Transverse colon (tissue), 4 donors: ENCODE measurements around the gene CCDC85C. TPM values are rescaled to one million over a fixed set of nuclear protein-coding genes. Genes with fewer than 3 reads are reported as not detected.

Experiments used
- DNase-seq: peaks from one replicate; pipeline ENCODE4 v3.0.0-alpha.2; 2019
- H3K27ac ChIP-seq, 4 donors: fragments of 200-600 bp; sonication (generic); 2 replicates each; pipeline ENCODE4 v1.5.1; 2016 to 2018; ENCODE audit warnings: inconsistent platforms in 4 of 4
- H3K27me3 ChIP-seq: fragments of 200-600 bp; sonication (generic); 2 replicates; pipeline ENCODE4 v1.5.1; 2017; ENCODE audit warnings: inconsistent platforms
- H3K36me3 ChIP-seq, 4 donors: fragments of 200-600 bp; sonication (generic); 2 replicates each; pipeline ENCODE4 v1.5.1; 2017 to 2019; ENCODE audit warnings: inconsistent platforms in 4 of 4
- H3K4me1 ChIP-seq, 4 donors: fragments of 200-600 bp; sonication (generic); 2 replicates each; pipeline ENCODE4 v1.5.1; 2017 to 2020; ENCODE audit warnings: inconsistent platforms in 4 of 4
- H3K4me3 ChIP-seq, 4 donors: fragments of 200-600 bp; sonication (generic); 1 replicate in 1 of 4; 2 replicates in 3 of 4; pipeline versions ENCODE4 v1.5.1 to v1.6.1; 2017 to 2019; ENCODE audit warnings: inconsistent platforms in 4 of 4
- H3K9me3 ChIP-seq, 2 donors: fragments of 200-600 bp; sonication (generic); 2 replicates each; pipeline ENCODE4 v1.5.1; 2017 to 2019; ENCODE audit warnings: inconsistent platforms in 2 of 2
- EP300 ChIP-seq: sonication (generic); formaldehyde crosslinking; IDR thresholded peaks from one replicate; pipeline ENCODE4 v1.6.1; 2017; ENCODE audit warnings: antibody characterized with exemption, low read depth
- POLR2A ChIP-seq: fragments of 450-650 bp; IDR thresholded peaks from one replicate; pipeline ENCODE4 v1.6.1; 2016; ENCODE audit warnings: antibody characterized with exemption, mild to moderate bottlenecking, moderate library complexity
- POLR2AphosphoS5 ChIP-seq, 3 donors: sonication (generic); formaldehyde crosslinking; IDR thresholded peaks; one replicate each; pipeline ENCODE4 v1.6.1; 2016; ENCODE audit warnings: antibody characterized with exemption in 3 of 3
- WGBS, 2 donors: methylation state at CpG; one replicate each; pipeline ENCODE4 v1.1.5; 2018; ENCODE audit warnings: low coverage in 1 of 2; 5-methylcytosine and 5-hydroxymethylcytosine counted together
- in situ Hi-C, 4 donors: fragments of 200-750 bp; cut with MboI; loops; one replicate each; pipeline versions ENCODE4 v1.15.0 to v1.15.1; 2017; ENCODE audit warnings: low sequenced_read_pairs in 3 of 4, low pct_ligation_motif_present in 1 of 4, low pct_unique_long_range_greater_than_20kb in 1 of 4
- intact Hi-C: fragments of 100-400 bp; cut with DNase I; formaldehyde crosslinking; loops from one replicate; pipeline ENCODE4 v1.15.1; 2023; ENCODE audit warnings: low total_unique reads
- total RNA-seq, 4 donors: library from RNA; depleted of rRNA; stranded (reverse); fragments of >200 nt; gene quantifications; one replicate each; pipeline ENCODE4 v1.1.0, GENCODE V29; 2016
- TF ChIP-seq, protein P1 (sequence below), 5 experiments: fragments of 200-600 bp in 3 of 5; fragments of 450-650 bp in 2 of 5; sonication (generic) in 3 of 5; IDR thresholded peaks; 1 replicate in 2 of 5; 2 replicates in 3 of 5; pipeline ENCODE4 v1.5.1; 2016 to 2017; ENCODE audit warnings: antibody characterized with exemption in 5 of 5, inconsistent platforms in 3 of 5, mild to moderate bottlenecking in 2 of 5, moderate library complexity in 1 of 5

CCDC85C gene
- total RNA-seq: 10 to 100 TPM; 19.3 to 55.4 (median 45.7) TPM

DNA sequence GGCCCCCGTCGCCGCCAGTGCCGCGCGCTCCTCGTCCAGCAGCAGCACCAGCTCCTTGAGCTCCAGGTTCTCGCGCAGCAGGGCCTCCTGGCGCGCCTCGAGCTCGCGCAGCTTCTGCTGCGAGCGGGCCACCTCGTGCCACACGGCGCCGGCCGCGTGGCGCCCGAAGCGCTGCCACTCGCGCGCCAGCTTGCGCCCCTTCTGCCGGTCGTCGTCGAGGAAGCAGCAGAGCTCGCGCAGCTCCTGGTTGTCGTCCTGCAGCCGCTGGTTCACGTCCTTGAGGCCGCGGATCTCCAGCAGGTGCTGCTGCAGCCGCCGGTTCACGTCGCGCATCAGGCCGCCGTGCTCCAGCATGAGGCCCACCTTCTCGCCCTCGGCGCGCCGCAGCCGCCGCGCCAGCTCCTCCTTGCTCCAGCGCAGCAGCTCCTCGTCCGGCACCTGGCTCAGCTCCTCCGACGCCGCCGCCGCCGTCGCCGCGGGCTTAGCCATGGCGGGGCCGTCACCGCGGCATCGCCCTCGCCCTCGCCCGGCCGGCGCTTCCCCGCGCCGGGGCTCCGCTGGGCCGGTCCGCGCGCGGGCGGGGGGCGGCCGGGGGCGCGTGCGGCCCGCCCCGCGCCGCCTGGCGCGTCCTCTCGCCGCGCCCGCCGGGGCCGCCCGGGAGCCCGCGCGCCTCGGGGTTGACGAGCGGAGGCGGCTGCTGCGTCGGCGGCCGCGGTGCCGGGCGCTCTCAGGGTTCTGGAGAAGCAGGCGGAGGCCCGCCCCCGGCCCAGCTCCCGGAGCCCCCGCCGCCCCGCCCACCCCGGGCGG lies at the start of gene CCDC85C:
Gene CCDC85C, minus strand, starts transcription at position 737 of the 807 bp plus-strand sequence. Its CDS starts 248 bp downstream, at position 489.
- in situ Hi-C loops (loop anchor here in 1 of 4 donors (25.0 kb wide), 1 partner anchor 91 kb away; no protein-coding TSS in a partner anchor), intact Hi-C loops (no loop called here)
- Histone ChIP-seq H3K36me3 (no peaks in the 10 kb centered on the region), H3K9me3 (no peaks in the 10 kb centered on the region), H3K27ac (peak within 1 kb of the TSS; percentile 91 to 97 (median 94)), H3K4me3 (peak within 1 kb of the TSS; percentile 54 to 83 (median 72)), H3K4me1 (peaks cover 30 to 58% (median 48%) of the 10 kb centered on the region in 4 donors), H3K27me3 (no peaks in the 10 kb centered on the region)
- TF ChIP-seq POLR2AphosphoS5 (IDR thresholded peaks at IDR 0.05): peak; percentile 32 to 45 (median 39)
- TF ChIP-seq EP300: no peak
- no peak for TF ChIP-seq POLR2A
- TF ChIP-seq, protein P1, sequence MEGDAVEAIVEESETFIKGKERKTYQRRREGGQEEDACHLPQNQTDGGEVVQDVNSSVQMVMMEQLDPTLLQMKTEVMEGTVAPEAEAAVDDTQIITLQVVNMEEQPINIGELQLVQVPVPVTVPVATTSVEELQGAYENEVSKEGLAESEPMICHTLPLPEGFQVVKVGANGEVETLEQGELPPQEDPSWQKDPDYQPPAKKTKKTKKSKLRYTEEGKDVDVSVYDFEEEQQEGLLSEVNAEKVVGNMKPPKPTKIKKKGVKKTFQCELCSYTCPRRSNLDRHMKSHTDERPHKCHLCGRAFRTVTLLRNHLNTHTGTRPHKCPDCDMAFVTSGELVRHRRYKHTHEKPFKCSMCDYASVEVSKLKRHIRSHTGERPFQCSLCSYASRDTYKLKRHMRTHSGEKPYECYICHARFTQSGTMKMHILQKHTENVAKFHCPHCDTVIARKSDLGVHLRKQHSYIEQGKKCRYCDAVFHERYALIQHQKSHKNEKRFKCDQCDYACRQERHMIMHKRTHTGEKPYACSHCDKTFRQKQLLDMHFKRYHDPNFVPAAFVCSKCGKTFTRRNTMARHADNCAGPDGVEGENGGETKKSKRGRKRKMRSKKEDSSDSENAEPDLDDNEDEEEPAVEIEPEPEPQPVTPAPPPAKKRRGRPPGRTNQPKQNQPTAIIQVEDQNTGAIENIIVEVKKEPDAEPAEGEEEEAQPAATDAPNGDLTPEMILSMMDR (IDR thresholded peaks at IDR 0.05): no peak
- peak; percentile 33 for DNase-seq
- WGBS, 2 donors: 0% methylated on average over 5 of the region's 128 CpGs; no CpG with 5 or more reads in 1 of the 2 donors

DNA sequence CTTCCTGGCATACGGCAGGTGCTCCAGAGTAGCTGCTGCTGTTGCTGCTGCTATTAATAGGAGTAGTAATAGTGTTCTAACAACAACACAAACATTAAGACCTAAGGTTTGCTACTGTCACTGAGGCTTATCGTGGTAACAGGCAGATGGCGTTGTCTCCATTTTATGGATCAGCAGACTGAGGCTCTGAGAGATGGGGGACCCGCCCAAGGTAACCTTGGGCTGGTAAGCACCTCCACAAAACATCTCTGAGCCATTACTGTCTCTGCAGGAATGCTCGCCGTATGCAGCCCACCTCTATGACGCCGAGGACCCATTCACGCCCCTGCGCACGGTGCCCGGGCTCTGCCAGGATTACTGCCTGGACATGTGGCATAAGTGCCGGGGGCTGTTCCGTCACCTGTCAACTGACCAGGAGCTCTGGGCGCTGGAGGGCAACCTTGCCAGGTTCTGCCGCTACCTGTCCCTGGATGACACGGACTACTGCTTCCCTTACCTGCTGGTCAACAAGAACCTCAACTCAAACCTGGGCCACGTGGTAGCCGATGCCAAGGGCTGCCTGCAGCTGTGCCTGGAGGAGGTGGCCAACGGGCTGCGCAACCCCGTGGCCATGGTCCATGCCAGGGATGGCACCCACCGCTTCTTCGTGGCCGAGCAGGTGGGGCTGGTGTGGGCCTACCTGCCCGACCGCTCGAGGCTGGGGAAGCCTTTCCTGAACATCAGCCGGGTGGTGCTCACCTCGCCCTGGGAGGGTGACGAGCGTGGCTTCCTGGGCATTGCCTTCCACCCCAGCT lies 48.1 kb upstream of the CCDC85C start:
- Histone ChIP-seq H3K4me3 (no peak overlapping the region), H3K9me3 (no peaks in the 10 kb centered on the region), H3K27me3 (peaks cover 3% of the 10 kb centered on the region), H3K27ac (no peak overlapping the region), H3K36me3 (no peaks in the 10 kb centered on the region), H3K4me1 (peaks cover 0 to 5% (median 0%) of the 10 kb centered on the region in 4 donors)
- 89 to 100% methylated on average over 1 to 30 of the region's 32 CpGs for WGBS, 2 donors
- in situ Hi-C loops: no loop called here
- no peak for DNase-seq
- intact Hi-C loops: no loop called here
- TF ChIP-seq, protein P1 (IDR thresholded peaks at IDR 0.05): no peak
- no peak for TF ChIP-seq EP300
- no peak for TF ChIP-seq POLR2A
- no peak for TF ChIP-seq POLR2AphosphoS5 (IDR thresholded peaks at IDR 0.05)

DNA sequence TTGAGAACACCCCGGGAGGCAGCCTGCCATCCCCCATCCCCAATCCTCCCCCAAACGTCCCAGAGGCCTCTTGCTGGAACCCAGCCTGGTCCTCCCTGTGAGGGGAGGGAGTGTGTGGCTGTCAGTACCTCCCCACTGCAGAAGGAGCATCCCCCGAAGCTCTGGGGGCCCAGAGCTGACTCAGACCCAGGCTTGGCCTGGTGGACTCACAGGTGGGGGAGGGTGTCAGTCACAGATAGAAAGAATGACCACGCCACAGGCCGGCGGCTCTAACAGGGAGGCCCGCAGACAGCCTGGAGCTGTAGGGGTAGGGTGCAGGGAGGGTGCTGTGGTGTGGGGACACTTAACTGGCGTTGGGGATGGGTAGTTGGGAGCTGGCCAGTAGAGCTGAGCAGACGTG lies 46.2 kb upstream of the CCDC85C start:
- Histone ChIP-seq H3K27me3 (peaks cover 16% of the 10 kb centered on the region), H3K27ac (no peak overlapping the region), H3K36me3 (no peaks in the 10 kb centered on the region), H3K4me3 (no peak overlapping the region), H3K9me3 (no peaks in the 10 kb centered on the region), H3K4me1 (peaks cover 0 to 12% (median 2%) of the 10 kb centered on the region in 4 donors)
- TF ChIP-seq POLR2A (no peak), EP300 (no peak), POLR2AphosphoS5 (IDR thresholded peaks at IDR 0.05) (no peak)
- TF ChIP-seq, protein P1 (IDR thresholded peaks at IDR 0.05): no peak
- intact Hi-C loops: no loop called here
- in situ Hi-C loops: no loop called here
- no peak for DNase-seq
- 76% methylated on average over 9 of the region's 9 CpGs; no CpG with 5 or more reads in 1 of the 2 donors for WGBS, 2 donors

DNA sequence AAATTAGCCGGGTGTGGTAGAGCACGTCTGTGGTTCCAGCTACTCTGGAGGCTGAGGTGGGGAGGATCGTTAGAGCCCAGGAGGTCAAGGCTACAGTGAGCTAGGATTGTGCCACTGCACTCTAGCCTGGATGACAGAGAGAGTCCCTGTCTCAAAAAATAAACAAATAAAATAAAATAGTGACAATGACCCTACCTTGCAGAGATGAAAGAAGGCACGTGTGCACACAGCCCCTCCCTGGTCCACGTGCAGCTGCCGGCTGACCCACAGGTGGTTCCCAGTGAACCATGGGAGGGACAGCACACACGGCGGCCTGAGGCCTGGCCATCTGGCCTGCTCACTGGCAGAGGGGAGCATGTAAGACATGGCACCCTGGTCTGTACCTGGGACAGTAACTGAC lies 45.6 kb upstream of the CCDC85C start:
- H3K27ac ChIP-seq: no peak overlapping the region
- no peaks in the 10 kb centered on the region for H3K9me3 ChIP-seq
- DNase-seq: no peak
- H3K27me3 ChIP-seq: peaks cover 21% of the 10 kb centered on the region
- H3K4me1 ChIP-seq: peaks cover 0 to 18% (median 5%) of the 10 kb centered on the region in 4 donors
- TF ChIP-seq POLR2A: no peak
- TF ChIP-seq EP300: no peak
- no peak for TF ChIP-seq POLR2AphosphoS5 (IDR thresholded peaks at IDR 0.05)
- in situ Hi-C loops: no loop called here
- no peak overlapping the region for H3K4me3 ChIP-seq
- intact Hi-C loops: no loop called here
- WGBS, 2 donors: 40 to 69% methylated on average over 2 to 8 of the region's 8 CpGs
- H3K36me3 ChIP-seq: no peaks in the 10 kb centered on the region
